NAMALWA (cell line): Measurements from ENCODE around the gene PCMT1.
"Not testable (repeated sequence)": the region's sequence is repeated elsewhere in the genome, so short reads cannot be mapped to it uniquely, and the experiment has no call there.

ENCODE experiments used
- DNase-seq: peaks from one replicate; pipeline ENCODE4 v3.0.0-alpha.2; 2015; ENCODE audit warnings: low spot score

PCMT1 gene

GRCh38 chr6:149749594-149750135, at the start of gene PCMT1:
Gene PCMT1, plus strand, starts transcription at chr6:149749741. Its CDS starts 161 bp downstream, at chr6:149749902.
- DNase-seq, result peak; percentile 93

- DNase-seq, result no peak
These were observed 47.8 kb upstream of the PCMT1 start for GRCh38 chr6:149701714-149702113.

GRCh38 chr6:149711711-149712110, 37.8 kb upstream of the PCMT1 start:
- no peak for DNase-seq

- no peak for DNase-seq
These were observed 35.1 kb upstream of the PCMT1 start for GRCh38 chr6:149714442-149714841.

- peak; percentile 37 for DNase-seq
These were observed 33.2 kb upstream of the PCMT1 start for GRCh38 chr6:149716181-149716963.

GRCh38 chr6:149717255-149717587, 32.3 kb upstream of the PCMT1 start:
- DNase-seq, result no peak

GRCh38 chr6:149717588-149718458, 31.7 kb upstream of the PCMT1 start, which contains the start of gene LATS1:
Gene LATS1, minus strand, starts transcription at chr6:149718101. Its CDS starts 15,975 bp downstream, at chr6:149702126.
- peak; percentile 90 for DNase-seq

GRCh38 chr6:149719531-149719930, 30.0 kb upstream of the PCMT1 start:
- no peak for DNase-seq

GRCh38 chr6:149723262-149723661, 26.3 kb upstream of the PCMT1 start:
- no peak for DNase-seq

- DNase-seq, result peak; percentile 70
These were observed 25.6 kb upstream of the PCMT1 start for GRCh38 chr6:149723771-149724417.

- no peak for DNase-seq
These were observed 23.8 kb upstream of the PCMT1 start for GRCh38 chr6:149725785-149726184.

GRCh38 chr6:149727793-149728498, 21.6 kb upstream of the PCMT1 start:
- DNase-seq, result no peak

- DNase-seq, result no peak
These were observed 20.9 kb upstream of the PCMT1 start for GRCh38 chr6:149728499-149729234.

GRCh38 chr6:149729824-149730223, 19.7 kb upstream of the PCMT1 start:
- DNase-seq, result no peak

GRCh38 chr6:149733089-149733720, 16.3 kb upstream of the PCMT1 start:
- DNase-seq, result no peak

GRCh38 chr6:149734915-149735314, 14.6 kb upstream of the PCMT1 start:
- no peak for DNase-seq

GRCh38 chr6:149745252-149745651, 4.3 kb upstream of the PCMT1 start:
- DNase-seq, result not testable (repeated sequence)

GRCh38 chr6:149746147-149746946, 3.2 kb upstream of the PCMT1 start, which contains the start of gene NUP43:
Gene NUP43, minus strand, starts transcription at chr6:149746529. Its CDS starts 34 bp downstream, at chr6:149746495.
- DNase-seq, result peak; percentile 96

GRCh38 chr6:149749082-149749593, 403 bp upstream of the PCMT1 start:
- DNase-seq, result not testable (repeated sequence)
